Measurements from ENCODE around the gene ACOXL.

ACOXL gene

GRCh38 chr2:110740747-110741349 lies 8.5 kb downstream of the ACOXL start:
- no peak for DNase-seq (ENCODE audit: extremely low read depth, insufficient read length)
- no peaks in the 10 kb centered on the region for H3K27me3 ChIP-seq (replicated peaks; ENCODE audit: control insufficient read depth, insufficient read depth, low read length)
- no peaks in the 10 kb centered on the region for H3K36me3 ChIP-seq (ENCODE audit: control insufficient read depth, insufficient read depth, low read length)
- no peak for TF ChIP-seq CTCF (IDR thresholded peaks at IDR 0.05; ENCODE audit: insufficient read depth, low read length, poor library complexity, severe bottlenecking)
- H3K4me3 ChIP-seq (replicated peaks; ENCODE audit: low read depth, low read length) = no peak overlapping the region

DNA sequence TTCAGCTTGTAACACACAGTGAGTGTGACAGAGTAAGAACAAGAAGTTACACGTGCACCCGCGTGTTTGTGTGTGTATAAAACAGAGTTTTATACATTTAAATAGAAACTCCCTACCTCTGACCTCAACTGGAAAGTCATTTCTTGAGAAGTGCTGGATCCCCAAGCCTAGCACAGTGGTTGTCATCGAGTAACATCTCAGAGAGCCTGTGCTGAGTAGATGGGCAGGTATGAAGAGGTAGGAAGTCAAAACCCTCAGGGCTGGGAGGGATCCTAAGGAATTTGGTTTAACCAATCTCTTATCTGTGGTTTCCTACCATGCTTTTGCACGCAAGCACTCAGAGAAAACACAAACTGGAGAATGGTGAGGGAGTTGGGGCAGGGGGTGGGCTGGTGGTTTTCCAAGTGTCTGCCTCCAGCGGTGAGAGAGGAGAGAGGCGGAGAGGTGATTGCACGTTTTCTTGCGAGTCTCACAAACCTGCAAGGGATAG lies 9.2 kb downstream of the ACOXL start:
- TF ChIP-seq CTCF (IDR thresholded peaks at IDR 0.05; ENCODE audit: insufficient read depth, low read length, poor library complexity, severe bottlenecking) = no peak
- no peaks in the 10 kb centered on the region for H3K27me3 ChIP-seq (replicated peaks; ENCODE audit: control insufficient read depth, insufficient read depth, low read length)
- no peak for DNase-seq (ENCODE audit: extremely low read depth, insufficient read length)
- H3K36me3 ChIP-seq (ENCODE audit: control insufficient read depth, insufficient read depth, low read length) = no peaks in the 10 kb centered on the region
- no peak overlapping the region for H3K4me3 ChIP-seq (replicated peaks; ENCODE audit: low read depth, low read length)

- TF ChIP-seq CTCF (IDR thresholded peaks at IDR 0.05; ENCODE audit: insufficient read depth, low read length, poor library complexity, severe bottlenecking) = no peak
- Histone ChIP-seq H3K36me3 (ENCODE audit: control insufficient read depth, insufficient read depth, low read length) (no peaks in the 10 kb centered on the region), H3K4me3 (replicated peaks; ENCODE audit: low read depth, low read length) (no peak overlapping the region), H3K27me3 (replicated peaks; ENCODE audit: control insufficient read depth, insufficient read depth, low read length) (no peaks in the 10 kb centered on the region)
- DNase-seq (ENCODE audit: extremely low read depth, insufficient read length) = no peak
These were observed 10.0 kb downstream of the ACOXL start for GRCh38 chr2:110742412-110742811.

DNA sequence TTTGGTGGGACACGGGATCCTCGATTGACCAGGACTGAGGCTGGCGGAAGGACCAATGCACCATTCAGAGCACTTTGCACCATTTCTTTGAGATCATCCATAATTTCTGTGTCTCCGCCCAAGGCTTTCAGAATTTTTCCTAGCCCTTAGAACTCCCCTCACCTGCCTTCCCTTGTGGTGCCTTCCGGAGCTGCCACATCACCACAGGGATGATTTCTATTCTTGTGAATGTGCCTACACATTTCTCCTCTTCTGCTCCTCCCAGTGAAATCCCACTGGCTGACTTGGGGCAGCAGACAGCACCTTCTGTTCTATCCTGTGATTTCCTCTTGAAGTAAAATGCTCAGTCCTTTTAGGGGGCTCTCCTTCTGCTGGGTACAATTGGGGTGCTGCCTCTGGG lies 11.2 kb downstream of the ACOXL start:
- no peaks in the 10 kb centered on the region for H3K27me3 ChIP-seq (replicated peaks; ENCODE audit: control insufficient read depth, insufficient read depth, low read length)
- no peaks in the 10 kb centered on the region for H3K36me3 ChIP-seq (ENCODE audit: control insufficient read depth, insufficient read depth, low read length)
- TF ChIP-seq CTCF (IDR thresholded peaks at IDR 0.05; ENCODE audit: insufficient read depth, low read length, poor library complexity, severe bottlenecking) = no peak
- no peak for DNase-seq (ENCODE audit: extremely low read depth, insufficient read length)
- no peak overlapping the region for H3K4me3 ChIP-seq (replicated peaks; ENCODE audit: low read depth, low read length)

DNA sequence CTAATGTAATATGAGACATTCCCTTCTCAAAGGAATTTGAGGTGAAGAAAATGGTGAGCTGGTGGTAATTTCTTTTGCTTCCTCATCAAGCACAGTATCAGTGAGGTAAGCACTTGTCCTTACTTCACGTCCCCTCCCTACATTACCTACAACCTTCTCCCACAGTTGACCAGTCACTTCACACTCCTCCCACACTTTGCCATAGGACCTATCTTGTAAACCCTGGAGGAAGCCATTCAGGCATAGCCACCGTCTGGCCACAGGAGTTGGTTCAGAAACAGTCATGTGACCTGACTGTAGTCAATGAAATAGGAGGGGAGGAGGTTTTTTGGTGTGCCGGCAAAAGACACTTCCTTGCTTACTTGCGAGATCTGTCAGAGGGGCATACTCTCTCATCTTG lies 12.1 kb downstream of the ACOXL start:
- H3K36me3 ChIP-seq (ENCODE audit: control insufficient read depth, insufficient read depth, low read length) = no peaks in the 10 kb centered on the region
- no peak overlapping the region for H3K4me3 ChIP-seq (replicated peaks; ENCODE audit: low read depth, low read length)
- DNase-seq (ENCODE audit: extremely low read depth, insufficient read length) = no peak
- no peak for TF ChIP-seq CTCF (IDR thresholded peaks at IDR 0.05; ENCODE audit: insufficient read depth, low read length, poor library complexity, severe bottlenecking)
- no peaks in the 10 kb centered on the region; the same call in 1 of the 2 replicates for H3K27me3 ChIP-seq (replicated peaks; ENCODE audit: control insufficient read depth, insufficient read depth, low read length)

- Histone ChIP-seq H3K36me3 (ENCODE audit: control insufficient read depth, insufficient read depth, low read length) (no peaks in the 10 kb centered on the region), H3K27me3 (replicated peaks; ENCODE audit: control insufficient read depth, insufficient read depth, low read length) (no peaks in the 10 kb centered on the region; the same call in 1 of the 2 replicates), H3K4me3 (replicated peaks; ENCODE audit: low read depth, low read length) (no peak overlapping the region)
- no peak for DNase-seq (ENCODE audit: extremely low read depth, insufficient read length)
- TF ChIP-seq CTCF (IDR thresholded peaks at IDR 0.05; ENCODE audit: insufficient read depth, low read length, poor library complexity, severe bottlenecking) = no peak
These were observed 12.7 kb downstream of the ACOXL start for GRCh38 chr2:110745048-110745447.

All from GM06990 (cell line).